Endodermal cell (in vitro differentiated cells): Measurements from ENCODE around the gene HTRA1. TPM values are rescaled to one million over a fixed set of nuclear protein-coding genes. Genes with fewer than 3 reads are reported as not detected.

Experiments used
- DNase-seq: peaks from one replicate; pipeline ENCODE4 v3.0.0-alpha.2; 2017
- H3K27ac ChIP-seq: 2 replicates; pipeline ENCODE4 v1.5.1; 2013; ENCODE audit warnings: mild to moderate bottlenecking, low read depth, low read length, moderate library complexity
- H3K27me3 ChIP-seq: 2 replicates; pipeline ENCODE4 v1.6.1; 2013; ENCODE audit warnings: mild to moderate bottlenecking, low read length, moderate library complexity; ENCODE audit not compliant: insufficient read depth, control insufficient read depth, poor library complexity, severe bottlenecking
- H3K36me3 ChIP-seq: 2 replicates; pipeline ENCODE4 v1.7.0; 2013; ENCODE audit warnings: mild to moderate bottlenecking, low read length, moderate library complexity; ENCODE audit not compliant: control insufficient read depth, insufficient read depth
- H3K4me1 ChIP-seq: one replicate; pipeline ENCODE4 v1.7.0; 2013; ENCODE audit warnings: low read length; ENCODE audit not compliant: control insufficient read depth, insufficient read depth
- H3K4me3 ChIP-seq: 2 replicates; pipeline ENCODE4 v1.5.1; 2013; ENCODE audit warnings: mild to moderate bottlenecking, low read length, moderate library complexity
- H3K9ac ChIP-seq: 2 replicates; pipeline ENCODE4 v1.6.1; 2013; ENCODE audit warnings: mild to moderate bottlenecking, low read length, moderate library complexity; ENCODE audit not compliant: poor library complexity, severe bottlenecking; ENCODE audit errors: extremely low read depth
- H3K9me3 ChIP-seq: 2 replicates; pipeline ENCODE4 v1.6.1; 2013; ENCODE audit warnings: mild to moderate bottlenecking, low read length, moderate library complexity; ENCODE audit not compliant: control insufficient read depth
- H3K27ac Mint-ChIP-seq: 2 replicates; pipeline ENCODE4 v1.8.0; 2020; ENCODE audit warnings: mixed read lengths
- H3K27me3 Mint-ChIP-seq: 2 replicates; pipeline ENCODE4 v1.8.0; 2021; ENCODE audit warnings: mild to moderate bottlenecking, mixed read lengths; ENCODE audit not compliant: insufficient read depth
- H3K36me3 Mint-ChIP-seq: 2 replicates; pipeline ENCODE4 v1.8.0; 2020; ENCODE audit warnings: low read depth, mixed read lengths
- H3K4me1 Mint-ChIP-seq: 2 replicates; pipeline ENCODE4 v1.8.0; 2020; ENCODE audit warnings: mixed read lengths
- H3K4me3 Mint-ChIP-seq: 2 replicates; pipeline ENCODE4 v1.8.0; 2020; ENCODE audit warnings: mild to moderate bottlenecking, moderate library complexity, mixed read lengths
- H3K9me3 Mint-ChIP-seq: 2 replicates; pipeline ENCODE4 v1.8.0; 2020; ENCODE audit warnings: mild to moderate bottlenecking, mixed read lengths
- WGBS, 2 experiments: methylation state at CpG; one replicate each; pipeline versions ENCODE4 v1.1.5 to v1.1.7; 2013; ENCODE audit warnings: missing lambda C conversion rate in 2 of 2, mixed read lengths in 1 of 2; ENCODE audit not compliant: insufficient coverage in 1 of 2, insufficient read length in 1 of 2; 5-methylcytosine and 5-hydroxymethylcytosine counted together
- total RNA-seq, 2 donors: library from RNA; stranded (reverse); fragmentation: NEBNext Ultra II Directional in 1 of 2; extraction: Animal tissue kit (Norgen Biotek cat#: 25700) in 1 of 2; gene quantifications; 2 replicates in 1 of 2; 3 replicates in 1 of 2; pipeline ENCODE4 v1.2.1, GENCODE V29; 2021
- TF ChIP-seq, protein P1 (sequence below): fragments of 200-600 bp; sonication (generic); conservative IDR thresholded peaks from 2 replicates; pipeline ENCODE4 v1.5.0; 2021; ENCODE audit warnings: antibody characterized with exemption, mild to moderate bottlenecking

The HTRA1 gene
- total RNA-seq, 2 donors from 2014 or later, result 1.7 to 3.1 TPM

GRCh38 chr10:122477436-122477835 is 16.1 kb downstream of the HTRA1 start:
- H3K36me3 ChIP-seq, result no peaks in the 10 kb centered on the region
- no peak overlapping the region for H3K4me3 Mint-ChIP-seq
- H3K27ac ChIP-seq, result no peak overlapping the region
- H3K4me1 ChIP-seq, result no peaks in the 10 kb centered on the region
- WGBS, 2 experiments, result 79 to 84% methylated on average over 4 to 5 of the region's 5 CpGs
- H3K36me3 Mint-ChIP-seq, result no peaks in the 10 kb centered on the region
- H3K4me3 ChIP-seq, result no peak overlapping the region
- no peaks in the 10 kb centered on the region for H3K27me3 ChIP-seq
- no peaks in the 10 kb centered on the region for H3K9me3 ChIP-seq
- no peak for DNase-seq
- TF ChIP-seq, protein P1, sequence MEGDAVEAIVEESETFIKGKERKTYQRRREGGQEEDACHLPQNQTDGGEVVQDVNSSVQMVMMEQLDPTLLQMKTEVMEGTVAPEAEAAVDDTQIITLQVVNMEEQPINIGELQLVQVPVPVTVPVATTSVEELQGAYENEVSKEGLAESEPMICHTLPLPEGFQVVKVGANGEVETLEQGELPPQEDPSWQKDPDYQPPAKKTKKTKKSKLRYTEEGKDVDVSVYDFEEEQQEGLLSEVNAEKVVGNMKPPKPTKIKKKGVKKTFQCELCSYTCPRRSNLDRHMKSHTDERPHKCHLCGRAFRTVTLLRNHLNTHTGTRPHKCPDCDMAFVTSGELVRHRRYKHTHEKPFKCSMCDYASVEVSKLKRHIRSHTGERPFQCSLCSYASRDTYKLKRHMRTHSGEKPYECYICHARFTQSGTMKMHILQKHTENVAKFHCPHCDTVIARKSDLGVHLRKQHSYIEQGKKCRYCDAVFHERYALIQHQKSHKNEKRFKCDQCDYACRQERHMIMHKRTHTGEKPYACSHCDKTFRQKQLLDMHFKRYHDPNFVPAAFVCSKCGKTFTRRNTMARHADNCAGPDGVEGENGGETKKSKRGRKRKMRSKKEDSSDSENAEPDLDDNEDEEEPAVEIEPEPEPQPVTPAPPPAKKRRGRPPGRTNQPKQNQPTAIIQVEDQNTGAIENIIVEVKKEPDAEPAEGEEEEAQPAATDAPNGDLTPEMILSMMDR, result no peak
- H3K4me1 Mint-ChIP-seq, result peaks cover 26% of the 10 kb centered on the region
- H3K9ac ChIP-seq, result no peak overlapping the region
- peaks cover 13% of the 10 kb centered on the region for H3K9me3 Mint-ChIP-seq
- no peaks in the 10 kb centered on the region for H3K27me3 Mint-ChIP-seq
- no peak overlapping the region for H3K27ac Mint-ChIP-seq

GRCh38 chr10:122478971-122479370 is 17.6 kb downstream of the HTRA1 start:
- 87 to 89% methylated on average over 7 of the region's 7 CpGs for WGBS, 2 experiments
- no peaks in the 10 kb centered on the region for H3K36me3 Mint-ChIP-seq
- Histone ChIP-seq H3K9ac (no peak overlapping the region), H3K4me3 (no peak overlapping the region), H3K4me1 (no peaks in the 10 kb centered on the region), H3K27ac (no peak overlapping the region), H3K36me3 (no peaks in the 10 kb centered on the region), H3K9me3 (no peaks in the 10 kb centered on the region), H3K27me3 (no peaks in the 10 kb centered on the region)
- TF ChIP-seq, protein P1, result no peak
- no peak overlapping the region for H3K27ac Mint-ChIP-seq
- peaks cover 26% of the 10 kb centered on the region for H3K4me1 Mint-ChIP-seq
- H3K9me3 Mint-ChIP-seq, result peaks cover 13% of the 10 kb centered on the region
- no peaks in the 10 kb centered on the region for H3K27me3 Mint-ChIP-seq
- DNase-seq, result no peak
- H3K4me3 Mint-ChIP-seq, result no peak overlapping the region

GRCh38 chr10:122480146-122480833 is 18.9 kb downstream of the HTRA1 start:
- peaks cover 13% of the 10 kb centered on the region for H3K9me3 Mint-ChIP-seq
- H3K4me3 Mint-ChIP-seq, result no peak overlapping the region
- Histone ChIP-seq H3K9me3 (no peaks in the 10 kb centered on the region), H3K27ac (no peak overlapping the region), H3K9ac (no peak overlapping the region), H3K36me3 (no peaks in the 10 kb centered on the region), H3K4me1 (no peaks in the 10 kb centered on the region), H3K27me3 (no peaks in the 10 kb centered on the region), H3K4me3 (no peak overlapping the region)
- no peak overlapping the region for H3K27ac Mint-ChIP-seq
- H3K4me1 Mint-ChIP-seq, result peaks cover 16% of the 10 kb centered on the region
- no peaks in the 10 kb centered on the region for H3K27me3 Mint-ChIP-seq
- WGBS, 2 experiments, result 90 to 100% methylated on average over 5 to 10 of the region's 10 CpGs
- TF ChIP-seq, protein P1, result no peak
- no peak for DNase-seq
- H3K36me3 Mint-ChIP-seq, result no peaks in the 10 kb centered on the region
